A673 (cell line): Measurements from ENCODE around the gene NOS3. TPM values are rescaled to one million over a fixed set of nuclear protein-coding genes. Genes with fewer than 3 reads are reported as not detected.

Source experiments
- BruUV-seq: library from RNA; stranded (reverse); fragments of 400-500 nt; replicated peaks from 2 replicates; lab custom pipeline; 2021; lab: Mats Ljungman, UMichigan
- CTCF ChIA-PET: fragments of 300-600 bp; sonication (Branson Sonifier 250); formaldehyde crosslinking; loops from one replicate; lab custom pipeline; 2022; ENCODE audit warnings: antibody characterized with exemption; lab: Charles Lee
- POLR2A ChIA-PET: fragments of 300-600 bp; sonication (Branson Sonifier 250); formaldehyde crosslinking; loops from one replicate; lab custom pipeline; 2022; ENCODE audit warnings: antibody characterized with exemption; ENCODE audit not compliant: low non-redundant PET; lab: Charles Lee
- DNase-seq: peaks from one replicate; pipeline ENCODE4 v3.0.0-alpha.2; 2015; ENCODE audit warnings: low spot score
- H3K27ac ChIP-seq: fragments of 200-600 bp; sonication (generic); 2 replicates; pipeline ENCODE4 v1.5.1; 2016; ENCODE audit warnings: mixed run types, low read depth, mild to moderate bottlenecking, mixed read lengths, antibody characterized with exemption, low read length; ENCODE audit not compliant: poor library complexity, severe bottlenecking
- H3K27me3 ChIP-seq: fragments of 200-600 bp; sonication (generic); replicated peaks from 2 replicates; pipeline ENCODE4 v1.6.1; 2017; ENCODE audit warnings: mixed run types, low read depth, mild to moderate bottlenecking, mixed read lengths, antibody characterized with exemption, low read length; ENCODE audit not compliant: insufficient read depth, poor library complexity
- H3K36me3 ChIP-seq: fragments of 200-600 bp; sonication (generic); 2 replicates; pipeline ENCODE4 v1.6.1; 2016; ENCODE audit warnings: mixed run types, mild to moderate bottlenecking, mixed read lengths, antibody characterized with exemption, low read length; ENCODE audit not compliant: insufficient read depth, poor library complexity, severe bottlenecking
- H3K4me1 ChIP-seq: fragments of 200-600 bp; sonication (generic); 2 replicates; pipeline ENCODE4 v1.6.1; 2017; ENCODE audit warnings: mixed run types, mild to moderate bottlenecking, mixed read lengths, antibody characterized with exemption, low read length; ENCODE audit not compliant: insufficient read depth, poor library complexity, severe bottlenecking
- H3K4me3 ChIP-seq: fragments of 200-600 bp; sonication (generic); 2 replicates; pipeline ENCODE4 v1.5.1; 2016; ENCODE audit warnings: low read depth, mixed run types, mild to moderate bottlenecking, mixed read lengths, low read length; ENCODE audit not compliant: poor library complexity, severe bottlenecking
- H3K9me3 ChIP-seq: fragments of 200-600 bp; sonication (generic); 2 replicates; pipeline ENCODE4 v1.6.1; 2016; ENCODE audit warnings: mixed run types, low read depth, mild to moderate bottlenecking, mixed read lengths, antibody characterized with exemption, low read length; ENCODE audit not compliant: poor library complexity, severe bottlenecking
- CTCF ChIP-seq: fragments of 300-800, 200-600 bp; sonication (generic); conservative IDR thresholded peaks from 2 replicates; pipeline ENCODE4 v1.5.1; 2017; ENCODE audit warnings: low read depth, mild to moderate bottlenecking, antibody characterized with exemption, low read length, moderate library complexity, mixed read lengths
- EZH2 ChIP-seq: fragments of 200-600 bp; sonication (generic); IDR thresholded peaks from 2 replicates; pipeline ENCODE4 v1.6.1; 2017; ENCODE audit warnings: borderline replicate concordance, low read depth, mild to moderate bottlenecking, mixed read lengths, antibody characterized with exemption, low read length; ENCODE audit not compliant: poor library complexity, severe bottlenecking
- intact Hi-C: fragments of 100-400 bp; cut with micrococcal nuclease; formaldehyde crosslinking; loops from one replicate; pipeline ENCODE4 v1.10.0; 2022; ENCODE audit not compliant: unreplicated experiment
- total RNA-seq: library from RNA; stranded (reverse); gene quantifications from 2 replicates; pipeline ENCODE4 v1.2.3, GENCODE V29; 2021

Gene NOS3
- total RNA-seq, 1 experiment from 2014 or later, result 0.75 TPM

- H3K9me3 ChIP-seq, result no peaks in the 10 kb centered on the region
- POLR2A ChIA-PET, result no interaction called here
- BruUV-seq, result no TSS peak
- peaks cover 4% of the 10 kb centered on the region for H3K36me3 ChIP-seq
- H3K27ac ChIP-seq, result no peak overlapping the region
- CTCF ChIA-PET, result interaction anchor here (1.1 kb wide), 1 partner anchor 15 kb away, joined by 3 read pairs; no protein-coding TSS in a partner anchor
- no peaks in the 10 kb centered on the region for H3K27me3 ChIP-seq
- no peak overlapping the region for H3K4me3 ChIP-seq
- no peak for DNase-seq
- intact Hi-C loops, result no loop called here
- H3K4me1 ChIP-seq, result no peaks in the 10 kb centered on the region
- TF ChIP-seq CTCF (no peak), EZH2 (no peak)
Measured at GRCh38 chr7:151032936-151033863, 42.4 kb downstream of the NOS3 start.

- peaks cover 4% of the 10 kb centered on the region for H3K36me3 ChIP-seq
- no peak for DNase-seq
- H3K4me1 ChIP-seq, result peaks cover 3% of the 10 kb centered on the region
- H3K9me3 ChIP-seq, result no peaks in the 10 kb centered on the region
- no peaks in the 10 kb centered on the region for H3K27me3 ChIP-seq
- H3K4me3 ChIP-seq, result no peak overlapping the region
- CTCF ChIA-PET, result no interaction called here
- no TSS peak for BruUV-seq
- TF ChIP-seq EZH2 (no peak), CTCF (no peak)
- no peak overlapping the region for H3K27ac ChIP-seq
- intact Hi-C loops, result no loop called here
- POLR2A ChIA-PET, result no interaction called here
Measured at GRCh38 chr7:151033864-151034249, 43.0 kb downstream of the NOS3 start.

GRCh38 chr7:151034312-151035025, 43.7 kb downstream of the NOS3 start:
- H3K9me3 ChIP-seq, result no peaks in the 10 kb centered on the region
- H3K27ac ChIP-seq, result no peak overlapping the region
- DNase-seq, result no peak
- ChIA-PET POLR2A (no interaction called here), CTCF (no interaction called here)
- intact Hi-C loops, result no loop called here
- no peak overlapping the region for H3K4me3 ChIP-seq
- H3K36me3 ChIP-seq, result peaks cover 4% of the 10 kb centered on the region
- BruUV-seq, result no TSS peak
- TF ChIP-seq EZH2 (no peak), CTCF (no peak)
- H3K4me1 ChIP-seq, result peaks cover 9% of the 10 kb centered on the region
- H3K27me3 ChIP-seq, result no peaks in the 10 kb centered on the region
